GM19238 (cell line): ENCODE measurements around the gene INO80C.

ENCODE experiments used
- DNase-seq: peaks from one replicate; pipeline ENCODE4 v3.0.0; 2011; ENCODE audit warnings: low spot score; ENCODE audit not compliant: insufficient read length

Gene INO80C

DNA sequence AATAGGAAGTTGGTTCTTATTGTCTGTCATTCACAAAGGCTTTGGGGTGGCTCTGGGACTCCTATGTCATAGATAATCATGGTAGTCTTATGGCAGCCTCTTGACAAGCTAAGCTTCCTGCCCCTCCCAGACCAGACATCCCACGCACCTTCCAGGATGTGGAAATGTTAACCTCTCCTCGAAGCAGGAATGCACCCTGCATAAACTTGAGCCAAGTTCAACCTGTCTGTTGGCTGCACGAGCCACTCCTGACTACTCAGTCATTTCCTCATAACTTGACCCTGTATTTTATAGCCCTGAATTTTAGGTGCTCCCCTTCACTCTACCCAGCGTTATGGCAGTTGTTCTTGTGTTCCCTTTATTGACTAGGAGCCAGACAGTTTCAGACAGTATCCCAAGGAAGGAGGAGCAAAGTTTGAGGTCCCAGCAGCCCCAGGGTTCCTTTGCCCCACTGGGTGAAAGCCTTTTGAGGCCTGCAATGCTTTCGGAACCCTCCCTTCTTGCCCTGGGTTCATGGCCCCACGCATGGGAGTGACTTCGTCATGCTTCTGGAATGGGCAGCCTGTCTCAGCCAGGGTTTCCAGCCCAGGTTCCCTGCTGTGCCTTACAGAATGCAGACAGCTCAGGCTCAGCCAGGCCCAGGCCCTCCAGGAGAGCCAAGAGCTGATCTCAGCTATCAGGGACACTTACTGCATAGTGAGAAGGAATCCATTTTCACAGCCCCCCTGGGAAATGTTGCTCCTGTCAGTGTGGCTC, 15.6 kb upstream of the INO80C start:
- no peak for DNase-seq

DNA sequence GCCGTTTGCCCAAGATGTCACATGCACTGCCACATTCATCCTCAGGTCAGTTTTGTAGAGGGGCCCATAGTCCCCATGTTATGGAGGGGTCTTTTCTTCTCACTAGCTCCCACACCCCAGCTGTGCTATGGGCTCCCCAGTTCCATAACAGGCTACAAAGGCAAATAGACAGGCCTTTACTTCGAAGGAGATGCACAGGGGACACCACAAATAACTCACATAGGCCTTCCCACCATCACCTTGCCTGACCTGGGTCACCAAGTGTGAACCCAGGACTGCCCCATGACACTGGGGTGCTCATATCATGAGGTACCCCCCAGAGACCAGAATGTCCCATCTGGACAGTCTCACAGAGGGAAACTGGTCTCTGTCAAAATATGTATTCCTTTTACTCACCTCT, 15.0 kb upstream of the INO80C start:
- DNase-seq: no peak

DNA sequence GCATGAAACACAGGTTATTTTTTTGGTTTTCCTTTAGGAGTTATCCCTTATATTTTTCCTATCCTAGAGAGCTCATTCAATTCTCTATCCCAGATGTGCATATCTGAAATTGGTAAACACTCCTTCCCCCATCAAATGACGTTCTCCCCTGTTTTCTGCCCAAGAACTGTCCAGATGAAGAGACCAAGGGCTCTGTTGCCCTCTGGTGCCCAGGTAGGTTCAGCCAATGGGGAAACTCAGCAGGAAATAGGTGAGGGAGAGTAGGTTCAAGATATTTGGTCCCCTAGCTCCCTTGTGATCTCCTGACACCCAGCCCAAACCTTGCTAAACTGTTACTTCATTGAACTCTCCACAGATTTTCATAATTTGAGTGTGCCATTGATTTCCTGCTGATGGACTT, 14.1 kb upstream of the INO80C start:
- DNase-seq: no peak

DNA sequence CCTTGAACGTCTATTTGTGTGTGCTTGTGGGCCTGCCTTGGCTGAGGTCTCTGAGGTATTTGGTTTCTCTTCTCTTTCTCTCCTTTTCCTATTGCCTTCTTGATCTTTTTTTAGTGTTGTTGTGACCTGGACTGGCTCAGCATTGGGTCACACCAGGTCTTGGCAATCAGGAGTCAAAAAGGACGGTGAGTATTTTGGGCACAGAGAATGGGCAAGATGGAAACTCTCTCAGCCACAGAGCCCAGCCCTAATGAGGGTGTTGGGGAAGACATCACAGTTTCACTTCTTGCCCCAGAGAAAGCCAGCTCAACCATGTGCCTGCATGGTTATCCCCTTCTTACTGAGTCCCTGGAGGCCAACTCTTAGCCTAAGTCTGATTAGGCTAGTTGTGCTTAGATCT, 13.7 kb upstream of the INO80C start:
- DNase-seq: no peak

DNA sequence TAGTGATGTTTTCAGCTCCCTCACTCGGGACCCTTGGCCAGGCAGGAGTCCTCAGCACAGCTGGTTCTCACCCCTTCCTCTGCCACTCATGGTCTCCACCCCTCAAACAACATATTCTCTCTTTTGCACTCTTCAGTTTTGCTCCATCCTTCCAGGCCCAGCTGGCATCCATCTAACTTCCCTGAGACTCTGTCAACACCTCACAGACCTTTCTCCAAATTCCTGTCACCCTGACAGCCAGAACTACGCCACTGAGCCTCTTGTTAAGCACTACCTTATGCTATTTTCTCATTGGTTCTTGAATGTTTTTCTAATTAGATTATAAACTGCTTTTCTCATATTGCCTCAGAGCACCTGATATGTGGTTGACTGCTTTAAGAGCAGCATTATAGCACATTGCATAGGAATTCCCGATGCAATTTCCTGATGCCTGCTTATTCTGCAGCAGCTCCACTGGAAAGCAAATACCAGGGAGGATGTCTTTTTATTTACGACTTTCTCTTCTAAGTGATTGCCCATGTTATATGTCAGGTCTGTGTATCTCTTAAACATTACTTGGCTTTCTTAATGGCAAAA, 12.4 kb upstream of the INO80C start:
- no peak for DNase-seq

DNA sequence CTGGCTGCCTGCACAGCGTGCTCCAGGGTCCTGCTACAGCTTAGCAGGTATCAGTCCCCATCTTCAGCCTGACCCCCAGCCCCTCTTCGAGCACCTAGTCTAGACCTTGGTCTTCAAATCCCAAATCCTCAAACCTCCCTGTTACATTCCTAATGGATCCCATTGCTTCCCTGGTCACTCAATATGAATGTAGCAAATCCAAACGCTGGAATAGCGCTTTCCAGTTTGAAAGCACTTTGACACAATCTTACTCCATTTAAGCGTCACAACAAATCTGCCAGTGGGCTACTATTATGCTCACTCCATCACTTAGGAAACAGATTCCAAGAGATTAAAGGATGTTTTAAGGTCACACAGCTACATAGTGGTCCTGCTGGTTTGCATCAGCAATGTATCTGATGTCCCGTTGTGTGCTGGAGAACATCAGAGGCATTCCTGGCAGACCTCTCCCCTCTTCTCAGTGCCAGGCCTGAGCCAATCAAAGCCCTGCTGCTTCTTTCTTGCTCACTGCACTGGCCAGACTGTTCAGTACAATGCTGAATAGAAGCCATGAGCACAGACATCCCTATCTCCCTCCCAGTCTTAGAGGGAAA, 11.1 kb upstream of the INO80C start:
- no peak for DNase-seq

DNA sequence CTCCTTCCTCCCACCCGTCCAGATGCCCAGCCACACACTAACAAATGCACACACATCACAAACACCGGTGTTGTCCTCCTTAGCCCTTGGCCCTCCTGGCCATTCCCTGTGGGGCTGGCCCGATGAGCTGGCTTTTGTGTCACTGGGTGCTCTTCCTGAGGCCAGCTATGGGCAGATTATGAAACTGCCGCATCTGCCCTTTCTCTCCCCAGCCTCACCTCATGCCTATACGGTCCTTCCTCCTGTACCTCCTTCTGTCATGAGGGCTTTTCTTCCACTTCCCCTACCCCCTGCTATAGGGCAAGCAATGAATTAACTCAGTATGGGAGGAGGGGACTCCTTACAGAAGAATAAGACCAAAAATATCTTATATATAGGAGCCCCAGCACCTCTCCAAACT, 10.3 kb upstream of the INO80C start:
- DNase-seq: no peak

DNA sequence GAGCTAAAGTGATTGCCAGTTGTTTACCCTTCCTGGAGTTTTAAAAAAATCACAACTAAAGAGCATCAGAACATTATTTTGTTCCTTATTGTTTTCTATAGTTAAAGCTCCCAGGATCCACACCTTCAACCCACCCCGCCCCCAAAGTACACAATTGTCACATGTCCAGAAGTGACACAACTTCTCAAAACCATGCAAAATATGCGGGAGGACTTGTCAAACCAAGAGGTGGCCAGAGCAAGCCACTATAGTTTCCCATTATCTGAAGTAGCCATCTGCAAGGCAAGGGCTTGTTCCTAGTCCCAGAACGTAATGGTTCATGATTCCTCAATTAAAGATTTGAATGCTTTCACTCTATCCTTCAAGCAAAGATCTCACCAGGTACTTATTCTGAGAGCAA, 9.9 kb upstream of the INO80C start:
- no peak for DNase-seq

DNA sequence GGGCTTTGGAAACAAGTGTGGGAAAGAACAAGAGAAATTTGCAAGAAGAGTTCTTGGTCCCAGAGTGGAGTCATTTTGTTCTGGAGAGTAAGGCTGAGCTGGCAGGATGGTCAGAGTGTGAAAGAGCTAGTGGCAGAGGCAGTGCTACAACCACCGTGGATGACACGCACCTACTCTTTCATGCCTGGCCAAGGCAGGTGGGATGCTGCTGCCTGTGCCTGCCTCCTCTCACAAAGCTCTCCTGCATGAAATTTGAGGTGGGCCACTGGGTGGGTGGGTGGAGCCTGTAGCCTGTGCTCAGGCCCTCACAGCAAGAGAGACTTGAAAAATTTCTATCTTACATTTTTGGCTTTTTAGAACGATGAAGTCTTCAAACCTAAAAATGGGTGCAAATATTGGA, 9.4 kb upstream of the INO80C start:
- no peak for DNase-seq

DNA sequence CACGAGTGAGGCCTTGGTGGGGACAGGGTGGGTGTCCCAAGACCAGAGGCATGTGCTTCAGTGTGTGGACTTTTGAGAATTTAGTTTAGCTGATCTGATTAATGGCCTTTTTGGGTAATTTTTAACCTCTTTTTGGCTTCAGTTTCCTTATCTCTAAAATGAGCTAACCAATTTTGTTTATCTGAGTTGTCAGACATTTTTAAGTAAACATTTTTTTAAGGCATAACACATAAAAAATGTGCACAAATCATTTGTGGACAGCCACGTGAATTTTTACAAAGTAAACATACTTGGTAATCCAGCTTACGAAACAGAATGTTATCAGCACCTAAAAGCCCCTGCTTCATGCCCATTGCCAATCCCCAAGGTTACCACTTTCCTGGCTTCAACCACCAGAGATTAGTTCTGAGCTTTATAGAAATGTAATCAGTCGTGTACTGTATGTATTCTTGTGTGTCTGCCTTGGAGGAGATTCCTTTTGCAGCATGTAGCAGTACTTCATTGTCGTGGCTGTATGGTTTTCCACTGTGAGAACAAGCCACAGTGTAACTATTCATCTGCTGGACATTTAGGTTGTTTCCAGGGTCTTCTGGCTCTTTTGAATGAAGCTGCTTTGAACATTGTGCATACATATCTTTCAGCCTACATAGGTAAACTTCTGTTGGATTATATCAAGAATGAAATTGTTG, 8.4 kb upstream of the INO80C start:
- no peak for DNase-seq

DNA sequence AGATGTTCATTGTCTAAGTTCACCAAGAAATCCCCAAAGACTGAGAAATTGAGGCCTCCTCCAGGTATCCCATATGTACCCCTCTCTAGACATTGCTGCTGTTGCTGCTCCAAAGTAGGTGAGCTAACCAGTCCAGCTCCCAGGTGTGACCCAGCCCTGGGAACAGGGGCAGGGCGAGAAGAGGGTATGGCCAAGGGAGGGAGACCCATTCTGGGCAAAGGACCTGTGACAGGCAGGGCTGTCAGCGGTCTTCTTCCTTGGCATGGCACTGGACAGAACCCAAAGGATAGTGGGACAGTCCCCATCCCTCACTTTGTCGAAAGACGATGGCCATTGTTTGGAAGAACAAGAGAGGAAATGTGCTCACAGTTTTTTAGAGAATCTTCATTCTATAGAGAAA, 7.2 kb upstream of the INO80C start:
- no peak for DNase-seq

DNA sequence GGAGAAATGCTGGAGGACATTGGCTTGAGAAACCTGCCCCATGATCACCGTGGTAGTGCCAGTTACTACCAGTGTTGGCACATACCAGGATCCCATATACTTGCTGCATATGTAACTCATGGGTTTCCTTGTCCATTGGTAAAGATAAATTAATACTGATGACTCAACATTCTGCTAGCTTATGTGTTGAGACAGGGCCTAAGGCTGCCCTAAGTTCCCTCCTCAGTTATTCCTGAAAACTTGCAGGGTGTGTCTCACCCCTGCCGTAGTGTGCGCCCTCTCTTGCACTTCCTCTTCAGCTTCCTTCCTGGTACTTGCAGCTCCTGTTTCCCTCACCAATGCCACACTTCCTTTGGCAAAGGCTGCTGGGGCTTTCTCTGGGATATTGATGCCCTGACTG, 4.3 kb upstream of the INO80C start:
- no peak for DNase-seq

DNA sequence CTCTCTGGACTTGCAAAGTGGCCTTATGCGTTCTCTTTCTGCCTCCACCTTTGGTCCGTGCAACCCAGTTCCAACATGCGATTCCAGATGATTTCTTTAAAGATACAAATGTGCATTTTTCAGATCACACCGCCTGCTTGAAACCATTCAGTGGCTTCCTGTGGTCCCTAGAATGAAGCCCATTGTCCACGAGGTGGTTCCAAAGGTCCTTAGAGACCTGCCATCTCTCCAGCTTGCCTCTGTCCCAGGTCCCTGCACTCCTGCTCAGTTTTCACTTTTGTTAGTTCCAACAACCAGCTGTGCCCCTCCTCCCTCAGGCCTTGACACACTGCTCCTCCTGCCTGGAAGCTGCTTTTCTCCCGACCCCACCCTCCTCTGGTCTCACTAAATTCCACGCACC, 3.6 kb upstream of the INO80C start:
- no peak for DNase-seq

DNA sequence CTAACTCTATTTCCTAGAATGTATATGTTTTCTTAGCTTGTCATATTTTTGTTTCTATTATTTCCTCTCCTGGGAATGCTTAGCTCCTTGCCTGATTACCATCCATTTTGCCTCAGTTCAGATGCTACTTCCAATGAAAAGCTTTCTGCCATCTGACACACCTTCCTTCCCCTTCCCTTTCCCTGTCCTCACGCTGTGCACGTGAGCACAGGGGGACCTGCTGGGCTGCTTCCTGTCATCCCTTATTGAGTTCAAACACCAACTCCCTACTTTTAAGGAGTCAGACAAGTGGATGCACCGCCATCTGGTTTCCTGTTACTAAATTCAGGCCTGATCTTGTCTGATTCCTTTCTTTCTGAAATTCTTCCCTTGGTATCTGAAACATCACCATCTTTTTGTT, 2.4 kb upstream of the INO80C start:
- DNase-seq: no peak

DNA sequence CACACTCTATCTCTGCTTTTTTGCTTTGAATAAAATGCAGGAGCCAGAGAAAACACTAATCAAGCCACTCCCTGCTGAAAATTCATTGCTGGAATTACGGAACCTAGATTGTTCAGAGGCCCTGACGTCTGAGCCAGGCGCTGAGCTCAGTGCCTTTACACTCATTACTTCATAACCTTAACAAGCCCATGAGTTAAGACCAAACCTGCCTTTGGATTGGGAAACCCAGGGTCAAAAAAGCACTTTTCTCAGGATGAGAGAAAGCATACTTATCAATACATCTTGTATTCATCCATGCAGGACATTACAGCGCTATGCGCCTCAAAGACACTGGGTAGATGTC, 762 bp downstream of the INO80C start:
- no peak for DNase-seq

DNA sequence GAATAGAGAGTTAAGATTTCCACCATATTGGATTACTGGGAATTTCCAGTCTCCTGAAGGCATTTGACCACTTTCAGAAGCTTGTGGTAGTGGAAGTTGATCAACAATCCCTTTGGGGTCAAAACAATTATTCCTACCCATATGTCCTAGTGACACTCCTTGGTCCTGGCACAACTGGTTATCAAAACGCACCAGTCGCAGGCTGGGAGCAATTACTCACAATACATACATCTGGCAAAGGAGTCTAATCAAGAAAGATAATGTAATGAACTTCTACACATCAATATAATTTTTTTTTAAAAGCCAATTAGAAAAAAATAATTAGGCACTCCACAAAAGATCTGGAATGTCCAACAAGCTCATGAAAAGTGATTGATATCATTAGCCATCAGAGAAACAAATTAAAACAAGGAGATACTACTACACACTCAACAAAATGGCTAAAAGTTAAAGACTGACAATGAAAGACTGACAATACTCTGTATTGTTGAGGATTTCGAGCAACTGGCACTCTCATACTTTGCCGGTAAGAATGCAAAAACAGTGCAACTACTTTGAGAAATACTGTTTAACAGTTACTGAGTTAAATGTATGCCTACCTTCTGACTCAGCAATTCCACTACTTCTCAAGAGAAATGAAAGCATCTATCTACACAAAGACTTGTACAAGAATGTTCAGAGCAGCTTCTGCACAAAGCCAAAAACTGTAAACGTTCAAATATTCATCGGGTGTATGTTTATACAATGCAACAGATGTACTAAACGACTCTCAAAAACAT, 2.0 kb downstream of the INO80C start:
- DNase-seq: no peak

DNA sequence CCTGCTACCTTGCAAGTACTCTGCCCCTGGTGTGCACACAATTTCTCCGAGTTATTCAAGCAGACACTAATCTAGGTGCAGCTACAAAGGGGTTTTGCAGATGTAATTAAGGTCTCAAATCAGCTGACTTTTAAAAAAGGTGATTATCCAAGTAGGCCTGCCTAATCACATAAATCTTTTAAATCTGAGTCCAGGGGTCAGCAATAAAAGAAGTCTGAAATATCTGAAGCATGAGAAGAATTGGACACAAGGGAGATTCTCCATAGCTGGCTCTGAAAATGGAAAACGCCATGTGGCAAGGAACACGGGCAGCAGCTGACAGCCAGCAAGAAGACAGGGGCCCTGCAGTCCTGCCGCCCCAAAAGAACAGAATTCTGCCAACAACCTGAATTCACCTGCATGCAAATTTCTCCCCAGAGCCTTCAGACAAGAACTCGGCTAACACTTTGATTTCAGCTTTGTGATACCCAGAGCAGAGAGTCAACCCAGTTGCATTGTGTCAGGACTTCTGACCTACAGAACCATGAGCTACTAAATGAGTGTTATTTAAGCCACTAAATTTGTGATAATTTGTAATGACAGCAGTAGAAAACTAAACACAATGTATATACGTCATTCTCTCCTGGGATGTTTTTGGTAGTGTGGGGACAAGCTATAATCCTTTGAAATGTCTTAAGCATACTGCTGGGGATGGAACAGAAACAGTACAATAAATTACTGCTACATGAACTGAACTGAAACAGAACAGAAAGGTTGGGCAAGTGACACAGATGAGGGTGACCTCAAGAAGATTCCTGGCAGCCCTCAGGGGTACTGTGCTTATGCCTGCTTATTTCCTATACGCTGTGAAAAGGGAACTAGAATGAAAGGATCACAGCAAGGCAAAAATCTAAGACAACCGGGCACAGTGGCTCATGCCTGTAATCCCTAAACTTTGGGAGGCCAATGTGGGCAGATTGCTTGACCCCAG, 3.2 kb downstream of the INO80C start:
- DNase-seq: no peak

DNA sequence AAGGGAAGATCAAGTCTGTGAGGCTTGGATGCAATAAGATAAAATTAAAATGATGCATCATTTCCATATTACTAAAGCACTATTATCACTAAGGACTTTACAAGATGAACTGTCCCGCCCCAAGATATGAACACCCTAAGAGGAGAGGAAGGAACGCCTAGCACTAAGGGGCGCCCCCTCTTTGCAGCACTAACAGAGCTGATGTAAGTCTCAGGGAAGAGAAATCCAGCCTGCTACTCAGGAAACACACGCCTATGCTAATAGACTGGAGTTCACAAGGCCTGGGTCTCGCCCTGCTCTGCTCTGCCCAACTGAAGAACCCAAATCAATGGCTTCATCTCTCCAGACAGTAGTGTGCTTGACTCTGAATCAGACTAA, 6.1 kb downstream of the INO80C start:
- no peak for DNase-seq

DNA sequence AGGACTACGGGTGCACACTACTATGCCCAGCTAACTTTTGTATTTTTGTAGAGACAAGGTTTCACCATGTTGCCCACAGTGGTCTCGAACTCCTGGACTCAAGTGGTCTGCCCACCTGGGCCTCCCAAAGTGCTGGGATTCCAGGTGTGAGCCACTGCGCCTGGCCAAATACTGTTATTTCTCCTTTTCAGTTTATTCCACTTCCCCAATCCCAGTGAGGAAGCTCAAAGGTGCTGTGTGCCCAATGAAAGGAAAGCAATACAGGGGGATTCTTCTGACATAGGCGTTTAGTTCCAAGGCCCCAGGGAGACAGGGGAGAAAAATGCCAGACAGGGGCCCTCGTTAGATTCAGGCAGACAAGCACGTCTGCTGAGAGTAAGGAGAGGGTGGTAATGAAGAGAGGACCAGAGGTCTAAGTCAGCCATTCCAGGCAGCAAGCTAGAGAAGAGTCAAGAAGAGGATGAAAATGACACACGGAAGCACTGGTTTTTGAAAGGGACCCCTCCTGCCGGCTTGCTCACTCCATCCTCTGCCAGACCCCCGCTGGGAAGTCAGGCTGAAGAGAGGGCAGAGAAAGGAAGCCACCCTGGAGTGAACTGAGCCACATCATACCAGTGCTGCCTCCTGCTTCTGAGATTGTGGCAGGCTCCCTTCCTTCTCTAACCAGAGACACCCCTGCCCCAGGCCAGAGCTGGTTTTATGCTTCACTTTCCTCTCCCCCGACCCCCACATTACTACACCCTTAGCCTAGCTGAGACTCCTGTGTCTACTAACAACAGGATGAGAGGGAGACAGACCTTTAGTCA, 6.7 kb downstream of the INO80C start:
- no peak for DNase-seq

DNA sequence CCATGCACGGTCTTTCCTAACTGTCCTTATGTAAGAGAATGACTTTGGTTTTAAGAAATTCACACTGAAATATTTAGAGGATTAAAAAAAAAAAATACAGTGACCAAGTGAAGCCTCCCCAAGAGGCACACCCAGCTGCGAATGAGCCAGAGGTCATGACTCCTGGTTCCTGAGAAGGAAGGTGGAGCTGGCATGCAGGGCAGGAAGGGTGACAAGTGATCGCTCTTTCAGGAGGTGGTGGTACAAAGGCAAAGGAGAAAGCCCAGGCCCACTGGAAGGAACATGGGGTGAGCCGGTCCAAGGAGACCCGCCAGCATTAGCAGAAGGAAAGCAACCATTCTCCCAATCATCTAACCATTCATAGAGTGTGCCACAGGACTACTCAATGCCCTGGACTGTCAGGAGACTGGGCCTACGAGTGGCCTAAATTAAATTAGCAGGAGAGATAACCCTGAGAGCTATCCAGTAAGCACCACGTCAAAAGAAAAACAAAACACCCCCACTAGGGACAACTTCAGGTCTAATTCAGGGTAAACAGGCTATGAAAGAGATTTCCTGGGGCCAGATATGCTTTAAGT, 7.8 kb downstream of the INO80C start:
- DNase-seq: no peak
